H1 (cell line): Measurements from ENCODE around the gene MAP4K4. TPM values are rescaled to one million over a fixed set of nuclear protein-coding genes. Genes with fewer than 3 reads are reported as not detected.

Experiments used
- CTCF ChIA-PET: fragments of 300-600 bp; sonication (Branson Sonifier 250); formaldehyde crosslinking; loops from one replicate; lab custom pipeline; 2021; ENCODE audit not compliant: partially characterized antibody; lab: Charles Lee
- POLR2A ChIA-PET: fragments of 300-600 bp; sonication (Branson Sonifier 250); formaldehyde crosslinking; loops from one replicate; lab custom pipeline; 2021; ENCODE audit warnings: inconsistent platforms; ENCODE audit not compliant: partially characterized antibody; lab: Charles Lee
- DNase-seq, 2 experiments: peaks; one replicate each; pipeline versions ENCODE4 v3.0.0 to v3.0.0-alpha.2; 2010 to 2022; ENCODE audit warnings: low spot score in 2 of 2, low read depth in 1 of 2, mixed read lengths in 1 of 2
- FAIRE-seq: peaks from 2 replicates; lab custom pipeline; 2011; peaks lifted over from hg19 to GRCh38; lab: Jason Lieb, UNC
- H2AFZ ChIP-seq: 2 replicates; pipeline ENCODE4 v1.8.1; 2012; ENCODE audit warnings: low read length, inconsistent platforms
- H2AK5ac ChIP-seq: 2 replicates; pipeline ENCODE4 v1.6.1; 2013; ENCODE audit warnings: low read depth, low read length
- H2BK120ac ChIP-seq: replicated peaks from 2 replicates; pipeline ENCODE3; 2013; ENCODE audit warnings: low read depth, low read length, inconsistent platforms
- H2BK12ac ChIP-seq: 2 replicates; pipeline ENCODE4 v1.6.1; 2013; ENCODE audit warnings: low read depth, low read length
- H2BK15ac ChIP-seq: 2 replicates; pipeline ENCODE4 v1.6.1; 2013; ENCODE audit warnings: low read length
- H2BK20ac ChIP-seq: 2 replicates; pipeline ENCODE4 v1.6.1; 2013; ENCODE audit warnings: low read length
- H2BK5ac ChIP-seq: 2 replicates; pipeline ENCODE4 v1.6.1; 2013; ENCODE audit warnings: low read depth, low read length
- H3K14ac ChIP-seq: 2 replicates; pipeline ENCODE4 v1.6.1; 2013; ENCODE audit warnings: inconsistent platforms; ENCODE audit not compliant: insufficient read length
- H3K18ac ChIP-seq: 2 replicates; pipeline ENCODE4 v1.6.1; 2013; ENCODE audit warnings: low read length; ENCODE audit errors: extremely low read depth
- H3K23ac ChIP-seq: 2 replicates; pipeline ENCODE4 v1.6.1; 2013; ENCODE audit warnings: inconsistent platforms; ENCODE audit not compliant: insufficient read length
- H3K23me2 ChIP-seq: 2 replicates; pipeline ENCODE4 v1.6.1; 2013; ENCODE audit warnings: low read depth, low read length
- H3K27ac ChIP-seq: 2 replicates; pipeline ENCODE4 v1.6.1; 2011; ENCODE audit warnings: low read depth, low read length, inconsistent platforms
- H3K27me3 ChIP-seq, 4 experiments: replicated peaks in 1 of 4; 1 replicate in 1 of 4; 2 replicates in 3 of 4; pipeline versions ENCODE4 v1.6.1 to v1.8.1; 2011 to 2013; ENCODE audit warnings: low read length in 3 of 4, mild to moderate bottlenecking in 3 of 4, inconsistent platforms in 2 of 4, mixed read lengths in 2 of 4, moderate library complexity in 1 of 4; ENCODE audit not compliant: control insufficient read depth in 3 of 4, insufficient read depth in 3 of 4; ENCODE audit errors: extremely low read depth in 1 of 4
- H3K36me3 ChIP-seq, 4 experiments: 2 replicates each; pipeline versions ENCODE4 v1.6.1 to v1.8.1; 2011 to 2013; ENCODE audit warnings: mild to moderate bottlenecking in 4 of 4, low read length in 3 of 4, moderate library complexity in 2 of 4, control low read depth in 1 of 4, inconsistent platforms in 1 of 4; ENCODE audit not compliant: insufficient read depth in 4 of 4, control insufficient read depth in 2 of 4
- H3K4ac ChIP-seq: replicated peaks from 2 replicates; pipeline ENCODE3; 2013; ENCODE audit warnings: low read length, low read depth, mixed read lengths, inconsistent platforms; ENCODE audit not compliant: insufficient read length
- H3K4me1 ChIP-seq, 4 experiments: replicated peaks in 1 of 4; 1 replicate in 1 of 4; 2 replicates in 3 of 4; pipeline versions ENCODE4 v1.6.1 to v1.8.1; 2011 to 2013; ENCODE audit warnings: low read length in 3 of 4, inconsistent platforms in 2 of 4, mixed read lengths in 1 of 4; ENCODE audit not compliant: insufficient read depth in 4 of 4, control insufficient read depth in 3 of 4
- H3K4me2 ChIP-seq, 2 experiments: 2 replicates each; pipeline versions ENCODE4 v1.6.1 to v1.8.1; 2011 to 2013; ENCODE audit warnings: low read depth in 2 of 2, low read length in 2 of 2, control low read depth in 1 of 2, inconsistent platforms in 1 of 2, mild to moderate bottlenecking in 1 of 2; ENCODE audit not compliant: insufficient read depth in 1 of 2
- H3K4me3 ChIP-seq, 4 experiments: fragments of 200-600, 300-600 bp in 1 of 4; sonication (generic), shearing (Covaris generic), sonication (Bioruptor Twin) in 1 of 4; 2 replicates each; pipeline versions ENCODE4 v1.5.1 to v1.8.1; 2011 to 2016; ENCODE audit warnings: low read length in 4 of 4, low read depth in 3 of 4, control low read depth in 2 of 4, inconsistent platforms in 2 of 4, mild to moderate bottlenecking in 2 of 4, mixed read lengths in 1 of 4, moderate library complexity in 1 of 4; ENCODE audit not compliant: insufficient read depth in 2 of 4; ENCODE audit errors: extremely low read depth in 1 of 4
- H3K56ac ChIP-seq: replicated peaks from 2 replicates; pipeline ENCODE3; 2013; ENCODE audit warnings: low read depth, mild to moderate bottlenecking, mixed read lengths, low read length, inconsistent platforms; ENCODE audit not compliant: insufficient read length
- H3K79me1 ChIP-seq: 2 replicates; pipeline ENCODE4 v1.6.1; 2013; ENCODE audit warnings: low read depth, low read length, control low read depth
- H3K79me2 ChIP-seq, 2 experiments: 2 replicates each; pipeline versions ENCODE4 v1.6.1 to v1.8.1; 2012 to 2013; ENCODE audit warnings: low read length in 2 of 2, mild to moderate bottlenecking in 2 of 2, inconsistent platforms in 1 of 2; ENCODE audit not compliant: insufficient read depth in 2 of 2, control insufficient read depth in 1 of 2
- H3K9ac ChIP-seq, 4 experiments: replicated peaks in 1 of 4; 1 replicate in 1 of 4; 2 replicates in 3 of 4; pipeline versions ENCODE4 v1.6.1 to v1.8.1; 2011 to 2013; ENCODE audit warnings: low read depth in 3 of 4, low read length in 3 of 4, control low read depth in 2 of 4, mild to moderate bottlenecking in 2 of 4, moderate library complexity in 2 of 4, inconsistent platforms in 1 of 4; ENCODE audit errors: extremely low read depth in 1 of 4
- H3K9me3 ChIP-seq, 2 experiments: 2 replicates each; pipeline versions ENCODE4 v1.6.1 to v1.8.1; 2012 to 2013; ENCODE audit warnings: mild to moderate bottlenecking in 2 of 2, moderate library complexity in 2 of 2, control low read depth in 1 of 2, inconsistent platforms in 1 of 2, low read depth in 1 of 2, low read length in 1 of 2, mixed read lengths in 1 of 2; ENCODE audit not compliant: insufficient read depth in 2 of 2
- H4K20me1 ChIP-seq, 2 experiments: replicated peaks in 1 of 2; 2 replicates each; pipeline versions ENCODE3 to v1.8.1; 2011 to 2013; ENCODE audit warnings: inconsistent platforms in 2 of 2, low read length in 2 of 2, mild to moderate bottlenecking in 1 of 2; ENCODE audit not compliant: insufficient read depth in 2 of 2, control insufficient read depth in 1 of 2
- H4K5ac ChIP-seq: 2 replicates; pipeline ENCODE4 v1.6.1; 2013; ENCODE audit warnings: low read length, low read depth, mixed read lengths, inconsistent platforms; ENCODE audit not compliant: insufficient read length
- H4K8ac ChIP-seq: 2 replicates; pipeline ENCODE4 v1.8.0; 2013; ENCODE audit warnings: mild to moderate bottlenecking, moderate library complexity, low read length, inconsistent platforms; ENCODE audit not compliant: insufficient read depth; ENCODE audit errors: extremely low read depth
- H4K91ac ChIP-seq: replicated peaks from 2 replicates; pipeline ENCODE3; 2013; ENCODE audit warnings: low read length, mixed read lengths, inconsistent platforms; ENCODE audit not compliant: insufficient read length
- BACH1 ChIP-seq: IDR thresholded peaks from 2 replicates; pipeline ENCODE4 v1.6.1; 2012; ENCODE audit warnings: low read length, improper control_type of control experiment
- CBX8 ChIP-seq: fragments of 300-800, 300-1000 bp; sonication (generic); IDR thresholded peaks from 2 replicates; pipeline ENCODE4 v1.7.1; 2016; ENCODE audit warnings: low read depth, low read length, borderline replicate concordance
- CHD1 ChIP-seq: IDR thresholded peaks from 2 replicates; pipeline ENCODE4 v1.6.1; 2012; ENCODE audit warnings: low read depth, low read length, improper control_type of control experiment
- JUN ChIP-seq: IDR thresholded peaks from 2 replicates; pipeline ENCODE4 v1.6.1; 2011; ENCODE audit warnings: low read depth, mild to moderate bottlenecking, improper control_type of control experiment, low read length
- JUND ChIP-seq: IDR thresholded peaks from 2 replicates; pipeline ENCODE4 v1.6.1; 2011; ENCODE audit warnings: mild to moderate bottlenecking, improper control_type of control experiment, low read length
- KDM4A ChIP-seq: IDR thresholded peaks from one replicate; pipeline ENCODE4 v1.7.1; 2012; ENCODE audit warnings: low read depth, mild to moderate bottlenecking, moderate library complexity, low read length, inconsistent platforms; ENCODE audit not compliant: severe bottlenecking
- MAFK ChIP-seq: IDR thresholded peaks from 2 replicates; pipeline ENCODE4 v1.6.1; 2012; ENCODE audit warnings: low read depth, mild to moderate bottlenecking, improper control_type of control experiment, low read length
- YY1 ChIP-seq: IDR thresholded peaks from 2 replicates; pipeline ENCODE4 v1.6.1; 2011; ENCODE audit warnings: low read depth, mild to moderate bottlenecking, low read length
- WGBS, 2 experiments: shearing (Covaris generic) in 1 of 2; methylation state at CpG; one replicate each; pipeline versions ENCODE4 v1.1.6 to v1.1.7; 2013 to 2015; ENCODE audit warnings: low lambda C conversion rate in 2 of 2, mixed read lengths in 2 of 2, inconsistent platforms in 1 of 2, low coverage in 1 of 2, missing lambda C conversion rate in 1 of 2; ENCODE audit not compliant: insufficient replicate concordance in 2 of 2, insufficient coverage in 1 of 2, insufficient read length in 1 of 2; ENCODE audit errors: extremely low coverage in 1 of 2, missing lambda C conversion rate in 1 of 2; 5-methylcytosine and 5-hydroxymethylcytosine counted together
- polyA plus RNA-seq, 7 experiments: library from polyadenylated mRNA; depleted of rRNA in 3 of 7; stranded (reverse) in 5 of 7; unstranded in 2 of 7; fragments of >200 nt in 5 of 7; fragments of 200-250 nt in 2 of 7; gene quantifications; 1 replicate in 5 of 7; 2 replicates in 1 of 7; 4 replicates in 1 of 7; pipeline versions ENCODE4 v1.2.1 to v1.2.3, GENCODE V29; 2011 to 2013; ENCODE audit warnings: missing spikeins in 2 of 7, mixed read lengths in 2 of 7
- total RNA-seq: library from RNA; stranded (reverse); fragmentation: NEBNext Ultra II Directional; extraction: Animal tissue kit (Norgen Biotek cat#: 25700); gene quantifications from 2 replicates; pipeline ENCODE4 v1.2.1, GENCODE V29; 2021
- TF ChIP-seq, protein P1 (sequence below): IDR thresholded peaks from 2 replicates; pipeline ENCODE4 v1.6.1; 2012; ENCODE audit warnings: low read length, inconsistent platforms

Gene MAP4K4
- total and polyA plus RNA-seq, 2 of the 8 experiments (the other 6 are each of a cell fraction or from before 2014, with no cell fraction given), result 53.2 to 138 TPM

DNA sequence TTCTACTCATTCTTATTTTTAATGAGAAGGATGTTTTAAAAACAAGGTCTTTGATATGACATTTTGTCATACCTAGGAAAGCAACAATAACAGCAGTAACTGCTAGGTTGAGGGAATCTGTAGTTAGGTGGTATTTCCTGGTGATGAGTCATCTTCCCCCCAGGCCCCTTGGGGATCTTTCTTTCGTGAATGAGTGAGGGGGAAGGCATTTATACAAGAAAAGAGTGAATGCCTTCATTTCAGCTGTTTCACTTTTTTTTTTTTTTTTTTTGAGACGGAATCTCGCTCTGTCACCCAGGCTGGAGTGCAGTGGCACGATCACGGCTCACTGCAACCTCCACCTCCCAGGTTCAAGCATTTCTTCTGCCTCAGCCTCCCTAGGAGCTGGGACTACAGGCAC, 108.6 kb downstream of the MAP4K4 start:
- Histone ChIP-seq H3K9ac (no peak overlapping the region), H4K5ac (no peak overlapping the region), H4K20me1 (peaks cover 2 to 11% of the 10 kb centered on the region in 2 experiments), H2BK12ac (0 out of 2 replicates have a peak overlapping the region, but pooled peaks have one; percentile 91), H3K4ac (no peak overlapping the region), H3K4me1 (peaks cover 4 to 23% (median 20%) of the 10 kb centered on the region in 4 experiments), H2BK5ac (peak overlapping the region; percentile 89), H3K23ac (no peak overlapping the region), H3K27ac (0 out of 2 replicates have a peak overlapping the region, but pooled peaks have one; percentile 55), H2BK20ac (no peak overlapping the region), H2BK120ac (no peak overlapping the region), H3K4me3 (no peak overlapping the region), H3K9me3 (no peaks in the 10 kb centered on the region), H3K36me3 (no peaks in the 10 kb centered on the region), H2BK15ac (no peak overlapping the region), H3K18ac (no peak overlapping the region), H4K91ac (no peak overlapping the region), H2AK5ac (no peak overlapping the region; the same call in 1 of the 2 replicates), H3K23me2 (0 out of 2 replicates have a peak, but pooled peaks cover 3% of the 10 kb centered on the region), H3K14ac (no peak overlapping the region), H3K79me2 (peaks cover 0 to 93% of the 10 kb centered on the region in 2 experiments; a peak in 2 of 4 replicates), H3K56ac (no peak overlapping the region), H4K8ac (no peak overlapping the region), H2AFZ (no peak overlapping the region), H3K27me3 (no peaks in the 10 kb centered on the region), H3K79me1 (peaks cover 11% of the 10 kb centered on the region; the same call in 1 of the 2 replicates), H3K4me2 (peak overlapping the region; percentile 39 to 42; a peak in 3 of 4 replicates)
- peak; percentile 56 for TF ChIP-seq BACH1
- no peak for TF ChIP-seq CBX8
- TF ChIP-seq JUN, result peak; percentile 44; the same call in 1 of the 2 replicates
- peak; percentile 95 for TF ChIP-seq JUND
- no peak for TF ChIP-seq YY1
- no peak for TF ChIP-seq KDM4A
- TF ChIP-seq CHD1, result no peak
- TF ChIP-seq, protein P1, sequence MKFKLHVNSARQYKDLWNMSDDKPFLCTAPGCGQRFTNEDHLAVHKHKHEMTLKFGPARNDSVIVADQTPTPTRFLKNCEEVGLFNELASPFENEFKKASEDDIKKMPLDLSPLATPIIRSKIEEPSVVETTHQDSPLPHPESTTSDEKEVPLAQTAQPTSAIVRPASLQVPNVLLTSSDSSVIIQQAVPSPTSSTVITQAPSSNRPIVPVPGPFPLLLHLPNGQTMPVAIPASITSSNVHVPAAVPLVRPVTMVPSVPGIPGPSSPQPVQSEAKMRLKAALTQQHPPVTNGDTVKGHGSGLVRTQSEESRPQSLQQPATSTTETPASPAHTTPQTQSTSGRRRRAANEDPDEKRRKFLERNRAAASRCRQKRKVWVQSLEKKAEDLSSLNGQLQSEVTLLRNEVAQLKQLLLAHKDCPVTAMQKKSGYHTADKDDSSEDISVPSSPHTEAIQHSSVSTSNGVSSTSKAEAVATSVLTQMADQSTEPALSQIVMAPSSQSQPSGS, result no peak
- TF ChIP-seq MAFK, result 0 out of 2 replicates have a peak, but pooled peaks have one; percentile 15
- POLR2A ChIA-PET, result no interaction called here
- DNase-seq (peak in 1 of 2 experiments; percentile 57), FAIRE-seq (no peak)
- WGBS, 2 experiments, result 47% methylated on average over 3 of the region's 5 CpGs; no CpG with 5 or more reads in 1 of the 2 experiments
- CTCF ChIA-PET, result interaction anchor here (0.6 to 3.8 kb wide), 7 partner anchors 13 to 73 kb away, joined by 3 to 20 read pairs (median 3); no protein-coding TSS in a partner anchor
